ENCODE measurements around the gene SLITRK3. TPM values are rescaled to one million over a fixed set of nuclear protein-coding genes. Genes with fewer than 3 reads are reported as not detected.

Gene SLITRK3
- total RNA-seq, 1 experiment from 2014 or later, result not detected

GRCh38 chr3:165192610-165193192, 3.5 kb downstream of the SLITRK3 start:
- CTCF ChIA-PET, result interaction anchor here (2.1 kb wide), 1 partner anchor 14 kb away, joined by 6 read pairs; no protein-coding TSS in a partner anchor
- Histone ChIP-seq H3K9ac (ENCODE audit: low read length) (no peak overlapping the region), H2AFZ (ENCODE audit: low read depth, low read length, poor library complexity, severe bottlenecking) (no peak overlapping the region), H3K4me1 (ENCODE audit: control insufficient read depth in 1 of 2, insufficient read depth in 2 of 2, low read length in 2 of 2) (no peaks in the 10 kb centered on the region), H3K9me3 (ENCODE audit: control insufficient read depth in 1 of 2, insufficient read depth in 1 of 2, low read depth in 1 of 2, low read length in 2 of 2) (no peaks in the 10 kb centered on the region), H3K27me3 (ENCODE audit: insufficient read depth, low read length) (no peaks in the 10 kb centered on the region), H3K27ac (ENCODE audit: low read depth, low read length) (no peak overlapping the region), H3K4me3 (replicated peaks in 1 of 2; ENCODE audit: low read depth in 1 of 2, low read length in 2 of 2) (no peak overlapping the region), H3K36me3 (ENCODE audit: control insufficient read depth in 1 of 2, insufficient read depth in 2 of 2, low read length in 2 of 2) (no peaks in the 10 kb centered on the region), H3K4me2 (ENCODE audit: low read length) (no peak overlapping the region), H3K9me2 (ENCODE audit: insufficient read depth) (no peaks in the 10 kb centered on the region), H3K79me2 (ENCODE audit: insufficient read depth, low read length) (no peaks in the 10 kb centered on the region), H4K20me1 (ENCODE audit: insufficient read depth) (no peaks in the 10 kb centered on the region)
- DNase-seq (ENCODE audit: low read depth, low spot score) (no peak), ATAC-seq (no peak)
- intact Hi-C loops (cut with micrococcal nuclease), result no loop called here
- no TSS peak for BruUV-seq (replicated peaks)
- TF ChIP-seq SP1 (IDR thresholded peaks at IDR 0.05; ENCODE audit: low read depth), result no peak
- TF ChIP-seq TCF7L2 (IDR thresholded peaks at IDR 0.05; ENCODE audit: borderline replicate concordance, extremely low read depth, insufficient read depth, insufficient read length), result no peak
- POLR2A ChIA-PET, result no interaction called here
- RAD21 ChIA-PET (ENCODE audit: low non-redundant PET in 1 of 2, low total read pairs in 2 of 2, uncharacterized antibody in 2 of 2, unreplicated experiment in 2 of 2), result no interaction called here

- RAD21 ChIA-PET (ENCODE audit: low non-redundant PET in 1 of 2, low total read pairs in 2 of 2, uncharacterized antibody in 2 of 2, unreplicated experiment in 2 of 2), result no interaction called here
- Histone ChIP-seq H3K27ac (ENCODE audit: low read depth, low read length) (no peak overlapping the region), H3K9ac (ENCODE audit: low read length) (no peak overlapping the region), H3K79me2 (ENCODE audit: insufficient read depth, low read length) (no peaks in the 10 kb centered on the region), H3K9me3 (ENCODE audit: control insufficient read depth in 1 of 2, insufficient read depth in 1 of 2, low read depth in 1 of 2, low read length in 2 of 2) (no peaks in the 10 kb centered on the region), H3K4me1 (ENCODE audit: control insufficient read depth in 1 of 2, insufficient read depth in 2 of 2, low read length in 2 of 2) (no peaks in the 10 kb centered on the region), H3K36me3 (ENCODE audit: control insufficient read depth in 1 of 2, insufficient read depth in 2 of 2, low read length in 2 of 2) (no peaks in the 10 kb centered on the region), H3K9me2 (ENCODE audit: insufficient read depth) (no peaks in the 10 kb centered on the region), H3K4me3 (replicated peaks in 1 of 2; ENCODE audit: low read depth in 1 of 2, low read length in 2 of 2) (no peak overlapping the region), H3K27me3 (ENCODE audit: insufficient read depth, low read length) (no peaks in the 10 kb centered on the region), H2AFZ (ENCODE audit: low read depth, low read length, poor library complexity, severe bottlenecking) (no peak overlapping the region), H3K4me2 (ENCODE audit: low read length) (no peak overlapping the region), H4K20me1 (ENCODE audit: insufficient read depth) (no peaks in the 10 kb centered on the region)
- no TSS peak for BruUV-seq (replicated peaks)
- POLR2A ChIA-PET, result no interaction called here
- no peak for ATAC-seq
- TF ChIP-seq TCF7L2 (IDR thresholded peaks at IDR 0.05; ENCODE audit: borderline replicate concordance, extremely low read depth, insufficient read depth, insufficient read length) (no peak), ELF1 (IDR thresholded peaks at IDR 0.05; ENCODE audit: borderline replicate concordance, low read depth) (no peak), JUND (IDR thresholded peaks at IDR 0.05) (no peak), EGR1 (IDR thresholded peaks at IDR 0.05; ENCODE audit: low read depth) (no peak), ATF3 (IDR thresholded peaks at IDR 0.05) (no peak), POLR2A (IDR thresholded peaks at IDR 0.05; ENCODE audit: borderline replicate concordance, extremely low read depth, insufficient read depth, insufficient read length) (no peak), ZFX (IDR thresholded peaks at IDR 0.05) (no peak), EZH2 (IDR thresholded peaks at IDR 0.05) (no peak), RAD21 (IDR thresholded peaks at IDR 0.05; ENCODE audit: low read depth) (no peak), YY1 (IDR thresholded peaks at IDR 0.05; ENCODE audit: extremely low read depth, insufficient replicate concordance, low read depth, low read length) (no peak), CBX3 (IDR thresholded peaks at IDR 0.05; ENCODE audit: low read depth) (no peak), SIN3A (IDR thresholded peaks at IDR 0.05; ENCODE audit: low read depth) (no peak)
- DNase-seq (ENCODE audit: low read depth, low spot score), result no peak
- CTCF ChIA-PET, result interaction anchor here (2.1 kb wide), 1 partner anchor 15 kb away, joined by 6 read pairs; no protein-coding TSS in a partner anchor
- intact Hi-C loops (cut with micrococcal nuclease), result no loop called here
Measured at GRCh38 chr3:165191491-165191890, 4.7 kb downstream of the SLITRK3 start.
